Stimulated activated CD4-positive, alpha-beta T cell treated with anti-CD3 and anti-CD28 coated beads, Interleukin-15, amount 100 ng/mL, for 1 hour (primary cell): ENCODE results near the gene CTXN2.
A peak's percentile ranks its signal among the peaks of the same experiment; 100 is the strongest.

ENCODE experiments used
- DNase-seq, 2 donors: peaks; one replicate each; pipeline ENCODE4 v3.0.0-alpha.2; 2020; ENCODE audit warnings: low read depth in 1 of 2, low spot score in 1 of 2

CTXN2 gene

DNA sequence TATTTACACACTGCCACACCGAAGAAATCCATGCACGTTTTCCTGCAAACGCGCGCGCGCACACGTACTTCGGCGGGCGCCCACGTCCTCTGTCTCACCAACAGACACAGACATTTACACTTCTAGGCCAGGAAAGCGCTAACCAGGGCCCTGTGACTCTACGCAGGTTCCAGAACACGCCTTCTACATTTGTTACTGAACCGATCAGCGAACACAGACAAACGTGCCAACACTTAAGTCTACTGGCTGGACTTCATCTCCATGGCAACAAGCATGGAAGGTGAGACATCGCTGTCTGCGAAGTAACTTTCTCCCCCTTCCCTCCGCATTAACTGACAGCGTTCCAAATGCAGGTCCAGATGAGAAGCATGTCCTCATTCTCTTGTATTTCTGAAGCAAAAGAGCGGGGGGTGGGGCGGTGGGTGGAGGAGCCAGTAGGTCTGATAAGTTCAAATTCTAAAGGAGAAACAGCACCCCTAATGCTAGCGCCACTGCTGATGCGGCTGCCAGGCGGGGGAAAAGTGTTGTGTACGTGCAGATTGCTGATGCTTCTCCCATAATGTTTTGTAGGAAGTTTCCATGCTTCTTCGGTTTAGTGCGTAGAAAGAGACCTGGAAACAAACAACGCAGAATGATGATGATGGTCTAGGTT lies at the start of gene CTXN2:
Gene CTXN2, plus strand, starts transcription at position 92 of the 652 bp plus-strand sequence. CDS start 9,636 bp downstream, outside the sequence.
- DNase-seq: no peak

DNA sequence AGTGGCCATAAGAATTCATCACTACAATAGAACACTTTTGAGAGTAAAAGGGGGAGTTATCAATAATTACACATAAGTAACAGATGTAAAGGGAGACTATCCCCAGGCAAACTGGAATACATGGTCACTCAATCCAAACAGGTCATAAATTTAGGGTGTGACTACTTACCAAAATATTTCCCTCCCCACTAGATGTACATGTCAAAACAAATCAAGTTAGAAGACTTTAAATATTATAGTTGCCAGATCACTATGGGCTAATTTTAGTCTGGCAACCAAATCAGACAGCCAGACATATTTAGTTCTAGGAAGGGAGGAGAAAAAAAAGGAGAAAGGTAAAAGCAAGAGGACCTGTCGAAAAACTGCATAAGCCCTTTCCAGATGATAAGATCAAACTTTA lies 47.6 kb upstream of the CTXN2 start:
- no peak for DNase-seq

DNA sequence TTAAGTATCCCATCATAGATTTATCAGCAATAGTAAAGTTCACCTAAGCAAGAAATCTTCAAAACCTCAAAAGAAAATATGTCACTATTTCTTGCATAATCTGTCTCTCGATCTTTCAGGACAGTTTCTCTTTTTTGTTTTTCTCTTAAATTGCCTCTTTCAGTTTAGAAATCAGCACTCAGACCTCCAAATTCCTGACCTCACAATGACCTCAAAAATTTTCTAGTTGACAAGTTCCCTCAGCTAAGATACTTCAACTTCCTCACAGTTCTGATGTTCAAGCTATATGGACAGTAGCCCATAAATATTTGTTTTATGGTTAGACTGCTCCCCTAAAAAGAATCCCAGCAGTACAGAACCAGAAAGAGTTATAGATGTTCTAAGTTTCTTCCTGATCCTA lies 46.6 kb upstream of the CTXN2 start:
- no peak for DNase-seq

DNA sequence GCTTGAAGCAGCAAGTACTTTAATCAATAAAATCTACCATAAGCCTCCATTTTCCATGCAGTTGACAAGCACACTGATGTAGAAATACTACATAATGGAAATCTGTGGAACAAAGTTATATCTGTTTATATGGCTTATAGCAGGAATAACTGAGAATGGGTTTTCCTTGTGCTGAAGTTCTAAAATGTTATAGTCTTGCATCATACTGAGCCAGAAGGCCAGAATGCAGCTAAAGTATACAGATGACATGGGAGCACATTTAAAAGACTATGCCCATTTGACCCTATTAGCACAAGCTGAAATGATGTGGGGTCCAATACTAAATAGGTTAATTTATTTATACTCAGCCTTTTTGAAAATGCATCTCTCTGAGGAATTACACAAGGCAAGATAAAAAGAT lies 45.5 kb upstream of the CTXN2 start:
- DNase-seq: no peak

DNA sequence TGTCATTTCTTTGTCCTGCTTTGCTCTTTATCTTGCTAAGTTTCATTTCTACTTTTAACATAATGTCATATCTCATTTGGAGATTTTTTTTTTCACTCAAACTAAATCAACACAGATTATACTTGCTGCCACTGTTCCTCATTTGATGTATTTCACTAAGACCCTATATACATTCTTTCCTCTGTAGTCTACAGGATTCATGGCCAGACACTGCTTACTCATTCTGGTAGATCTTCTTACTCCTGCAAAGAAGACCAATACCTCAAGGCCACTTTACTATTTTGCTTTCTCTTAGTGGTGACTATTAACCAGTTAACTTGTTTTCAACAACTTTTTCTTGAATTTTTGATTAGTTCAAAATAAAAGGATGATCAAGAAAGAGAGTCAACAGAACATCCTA lies 44.1 kb upstream of the CTXN2 start:
- no peak for DNase-seq

DNA sequence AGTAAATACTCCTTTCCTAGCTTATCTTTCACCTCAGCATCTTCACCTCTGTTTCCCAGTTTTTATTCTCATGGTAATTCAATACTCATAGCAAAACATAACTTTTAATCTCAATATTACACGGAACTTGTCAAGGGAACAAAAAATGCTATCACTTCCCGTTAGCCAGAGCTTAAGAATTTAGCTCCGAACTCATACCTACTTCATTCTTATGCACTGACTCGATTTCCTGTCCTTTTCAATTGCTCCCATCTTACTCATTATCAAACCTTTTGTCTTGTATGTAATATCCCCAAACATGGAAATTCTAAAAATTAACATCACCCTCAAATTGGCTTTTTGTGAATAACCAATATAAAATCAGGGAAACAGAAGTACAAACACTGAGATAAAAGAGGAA lies 41.6 kb upstream of the CTXN2 start:
- no peak for DNase-seq

DNA sequence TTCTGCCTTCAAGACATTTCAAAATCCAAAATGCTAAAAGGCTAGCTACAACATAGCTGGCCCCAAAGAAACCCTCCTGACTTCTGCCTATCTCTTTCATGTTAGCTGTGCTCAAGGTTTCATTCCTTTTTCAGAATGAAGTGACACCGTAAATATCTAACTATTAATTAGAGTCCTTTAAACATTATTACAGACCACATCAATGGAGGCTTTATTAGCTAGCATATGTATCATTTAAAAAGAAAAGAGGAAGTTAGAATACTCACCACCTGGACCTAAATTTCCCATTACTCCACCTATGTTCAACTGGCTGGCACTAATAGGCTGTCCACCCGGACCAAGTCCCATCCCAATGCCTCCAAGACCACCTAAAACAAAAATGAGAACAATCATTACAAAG lies 37.9 kb upstream of the CTXN2 start:
- DNase-seq: no peak

DNA sequence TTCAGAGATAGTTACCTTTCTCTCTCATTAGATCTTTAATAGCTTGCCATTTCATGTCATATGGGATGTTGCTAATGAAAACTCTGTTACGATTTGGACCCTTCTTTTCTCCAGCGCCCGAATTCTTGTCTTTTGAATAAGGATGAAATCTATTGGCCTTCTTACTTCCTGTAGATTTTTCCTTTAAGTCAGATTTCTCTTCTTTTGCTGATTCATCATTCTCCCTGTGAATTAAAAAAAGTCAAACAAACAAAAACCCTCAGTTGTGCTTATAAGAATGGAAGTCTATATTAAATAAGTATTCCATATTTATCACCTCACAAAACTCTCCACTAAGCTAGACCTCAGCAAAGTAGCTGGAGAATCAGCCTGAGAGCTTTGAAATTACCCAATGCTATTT lies 22.8 kb upstream of the CTXN2 start:
- no peak for DNase-seq

DNA sequence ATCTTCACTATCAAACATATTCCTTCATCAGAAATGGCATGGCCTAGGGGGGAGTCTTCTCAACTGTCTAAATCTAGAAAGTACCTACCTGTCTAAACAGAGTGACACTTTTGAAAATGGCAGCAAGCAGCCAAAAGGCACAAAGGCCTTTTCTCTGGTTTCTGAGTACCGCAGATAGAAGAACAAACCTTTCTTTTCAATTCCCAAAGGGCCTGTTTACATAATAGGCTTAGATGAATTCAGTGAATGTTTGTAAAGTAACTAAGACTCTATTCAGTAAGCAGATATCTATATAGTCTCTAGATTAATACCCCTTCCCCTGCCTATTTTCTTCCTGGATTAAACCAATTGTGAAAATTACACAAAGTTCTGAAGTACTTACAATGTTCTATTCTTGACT lies 20.5 kb upstream of the CTXN2 start:
- no peak for DNase-seq

DNA sequence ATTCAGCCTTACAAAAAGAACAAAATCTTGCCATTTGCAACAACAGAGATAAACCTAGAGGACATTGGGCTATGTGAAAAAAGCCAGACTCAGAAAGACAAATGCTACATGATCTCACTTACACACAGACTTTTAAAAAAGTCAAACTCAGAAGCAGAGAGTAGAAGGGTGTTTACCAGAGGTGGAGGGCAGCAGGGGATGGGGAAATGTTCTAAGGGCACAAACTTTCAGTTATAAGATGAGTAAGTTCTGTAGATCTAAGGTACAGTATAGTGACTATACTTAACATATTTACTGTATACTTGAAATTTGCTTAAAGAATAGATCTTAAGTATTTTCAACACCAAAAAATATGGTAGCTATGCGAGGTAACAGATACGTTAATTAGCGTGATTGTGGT lies 16.3 kb upstream of the CTXN2 start:
- no peak for DNase-seq

DNA sequence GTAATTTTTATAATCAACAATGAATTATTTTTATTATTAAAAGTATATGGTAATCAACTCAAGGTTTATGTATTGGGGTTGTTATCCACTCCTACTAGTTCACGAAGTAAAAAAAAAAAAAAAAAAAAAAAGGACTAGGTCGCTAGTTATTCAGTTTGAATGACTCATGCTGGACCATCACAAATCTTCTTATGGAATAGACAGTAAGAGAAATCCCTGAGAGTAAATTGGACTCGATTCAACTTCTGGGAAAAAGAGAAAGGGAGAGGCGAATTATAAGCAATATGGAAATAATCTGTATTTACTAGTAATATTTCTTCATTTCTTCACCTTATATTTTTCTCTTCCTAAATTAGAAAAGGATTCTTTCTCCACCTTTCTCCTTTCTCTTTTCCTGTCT lies 15.4 kb upstream of the CTXN2 start:
- DNase-seq: no peak

DNA sequence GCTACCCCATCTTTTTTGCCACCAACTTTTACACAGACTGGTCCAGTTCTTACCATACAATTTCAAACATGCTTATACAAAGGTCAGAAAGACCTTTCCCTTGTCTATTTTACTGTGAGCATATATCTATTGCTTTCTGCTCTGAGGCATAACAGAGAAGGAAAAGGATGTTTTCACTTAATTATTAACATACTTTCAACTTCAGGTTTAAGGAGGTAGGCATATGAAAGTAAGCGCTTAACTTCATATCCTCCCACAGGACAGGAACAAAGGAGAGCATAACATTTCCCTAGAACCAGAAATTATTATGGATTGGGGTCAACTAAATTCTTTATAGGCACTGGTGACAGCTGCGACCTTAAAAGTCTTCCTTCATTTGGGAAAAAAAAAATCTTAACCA lies 14.5 kb upstream of the CTXN2 start:
- DNase-seq: no peak

DNA sequence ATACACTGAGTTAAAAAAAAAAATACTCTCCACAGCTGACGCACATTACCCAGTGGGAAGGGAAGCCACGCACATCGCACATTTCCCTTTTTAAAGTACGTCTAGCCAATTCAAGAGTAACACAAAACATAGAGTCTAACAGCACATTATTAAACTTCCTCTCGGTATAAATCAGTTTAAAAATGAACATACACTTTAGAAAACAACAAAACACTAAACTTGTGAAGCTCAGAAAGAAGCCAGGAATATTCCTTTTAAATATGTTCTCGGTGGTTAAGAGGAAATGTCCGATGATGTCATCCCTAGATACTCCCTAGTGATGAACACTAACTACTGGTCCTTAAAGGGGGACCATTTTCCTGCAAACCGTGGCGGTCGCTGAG lies 14.1 kb upstream of the CTXN2 start:
- DNase-seq: no peak

DNA sequence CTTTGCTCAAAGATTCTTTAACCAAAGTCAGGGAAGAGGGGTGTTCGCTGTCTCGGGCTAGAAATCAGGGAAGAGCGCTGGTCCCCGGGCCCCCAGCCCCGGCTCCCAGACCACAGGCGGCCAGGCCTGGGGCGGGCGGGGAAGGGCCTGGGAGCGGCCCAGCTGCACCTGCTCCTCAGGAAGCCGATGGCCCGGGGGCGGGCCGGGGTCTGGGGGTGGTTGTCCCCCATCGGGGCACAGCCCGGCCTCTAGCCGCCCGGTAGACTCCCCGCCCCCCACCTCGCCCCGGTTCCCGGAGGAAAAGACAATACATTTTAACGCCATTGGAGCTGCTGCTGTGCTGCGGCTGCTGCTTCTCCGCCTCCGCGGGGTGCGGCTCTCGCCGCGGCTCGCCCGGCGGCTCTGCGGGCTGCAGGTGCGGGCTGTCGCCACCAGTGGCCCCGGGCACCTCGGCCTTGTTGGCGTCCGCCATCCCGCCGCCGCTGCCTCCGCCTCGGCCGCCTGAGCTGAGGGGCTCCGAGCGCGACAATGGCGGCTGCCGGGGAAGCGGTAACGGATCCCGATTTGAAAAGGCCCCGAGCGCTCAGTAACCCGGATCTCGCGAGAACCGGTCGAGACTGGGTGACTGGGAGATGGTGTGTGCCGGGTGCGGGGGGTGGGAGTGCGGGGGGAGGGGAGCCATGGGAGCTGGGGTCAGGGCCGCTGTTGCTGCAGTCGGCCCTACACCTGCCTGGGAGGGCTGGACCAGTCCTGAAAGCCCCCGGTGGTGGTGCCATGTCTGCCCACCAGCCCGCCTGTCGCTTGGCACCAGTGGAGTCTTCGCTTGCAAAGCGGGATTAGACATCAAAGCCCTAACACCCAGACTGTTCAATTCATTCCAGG lies 13.5 kb upstream of the CTXN2 start, which contains the start of gene MYEF2:
Gene MYEF2, minus strand, starts transcription at position 530 of the 882 bp plus-strand sequence. Its CDS starts 58 bp downstream, at position 472.
- peak; percentile 28 to 48 for DNase-seq

DNA sequence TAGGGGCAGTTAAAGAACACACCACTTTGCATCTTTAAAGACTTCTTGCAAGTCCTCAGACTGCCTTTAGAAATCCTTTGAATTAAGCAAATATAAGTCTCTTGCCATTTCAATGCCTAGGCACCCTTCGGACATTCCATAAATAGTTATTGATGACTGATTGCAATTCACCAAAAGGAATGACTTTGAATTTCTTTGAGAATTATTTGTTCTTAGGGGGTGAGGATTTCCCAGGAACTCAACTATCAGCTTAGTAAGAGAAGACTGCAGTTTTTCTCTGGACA lies 12.9 kb upstream of the CTXN2 start:
- DNase-seq: no peak

DNA sequence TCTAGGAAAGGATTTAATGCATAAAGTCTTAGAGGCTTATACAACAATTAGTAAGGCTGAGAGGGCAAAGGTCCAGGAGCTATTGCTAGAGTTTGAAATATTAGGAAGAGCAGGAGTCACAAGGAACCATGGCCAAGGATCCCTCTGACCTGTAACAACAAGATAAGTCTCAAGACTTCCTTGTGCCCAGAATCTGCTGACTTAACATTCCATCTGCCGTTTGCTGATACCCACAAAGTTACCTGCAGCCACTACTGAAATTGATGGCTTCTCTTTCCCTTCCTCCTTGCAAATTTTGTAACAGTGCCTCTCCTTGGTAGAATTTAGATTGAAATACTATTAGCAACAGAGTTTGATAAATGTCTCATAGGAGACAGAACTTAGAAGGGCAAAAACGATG lies 8.7 kb upstream of the CTXN2 start:
- no peak for DNase-seq

DNA sequence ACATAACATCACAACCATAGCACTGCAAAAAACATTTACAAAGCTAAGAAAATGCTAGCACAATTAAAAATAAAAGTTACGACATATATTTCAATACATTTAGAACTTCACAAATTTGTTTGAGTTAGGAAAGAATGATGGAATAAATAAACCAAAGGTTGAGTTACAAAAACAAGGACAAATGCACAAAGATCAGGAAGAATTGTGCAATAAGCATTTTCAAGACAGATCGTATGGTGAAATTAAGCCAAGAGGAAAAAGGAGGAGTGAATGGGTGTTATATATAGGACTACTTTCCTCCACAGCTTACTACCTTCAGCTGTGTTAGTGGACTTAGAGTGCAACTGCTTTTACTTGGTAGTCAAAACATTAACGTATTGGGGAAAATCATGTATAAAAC lies 5.9 kb upstream of the CTXN2 start:
- DNase-seq: no peak

DNA sequence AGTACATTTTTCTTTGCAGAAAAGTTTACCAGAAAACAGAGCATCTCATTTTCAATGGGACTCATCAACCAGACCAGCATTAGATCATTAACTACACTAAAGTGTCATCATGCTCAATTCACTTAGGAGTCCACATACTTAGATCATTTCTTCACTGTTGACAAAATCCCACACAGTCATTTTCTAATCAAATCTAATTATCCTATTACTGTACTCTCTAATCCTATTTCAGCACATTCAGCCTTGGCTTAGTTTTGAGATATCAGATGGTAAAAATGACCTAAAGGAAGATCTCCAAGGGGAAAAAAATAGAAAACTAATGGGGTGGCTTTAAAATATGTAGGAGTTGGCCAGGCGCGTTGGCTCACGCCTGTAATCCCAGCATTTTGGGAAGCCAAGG lies 5.2 kb upstream of the CTXN2 start:
- DNase-seq: no peak

DNA sequence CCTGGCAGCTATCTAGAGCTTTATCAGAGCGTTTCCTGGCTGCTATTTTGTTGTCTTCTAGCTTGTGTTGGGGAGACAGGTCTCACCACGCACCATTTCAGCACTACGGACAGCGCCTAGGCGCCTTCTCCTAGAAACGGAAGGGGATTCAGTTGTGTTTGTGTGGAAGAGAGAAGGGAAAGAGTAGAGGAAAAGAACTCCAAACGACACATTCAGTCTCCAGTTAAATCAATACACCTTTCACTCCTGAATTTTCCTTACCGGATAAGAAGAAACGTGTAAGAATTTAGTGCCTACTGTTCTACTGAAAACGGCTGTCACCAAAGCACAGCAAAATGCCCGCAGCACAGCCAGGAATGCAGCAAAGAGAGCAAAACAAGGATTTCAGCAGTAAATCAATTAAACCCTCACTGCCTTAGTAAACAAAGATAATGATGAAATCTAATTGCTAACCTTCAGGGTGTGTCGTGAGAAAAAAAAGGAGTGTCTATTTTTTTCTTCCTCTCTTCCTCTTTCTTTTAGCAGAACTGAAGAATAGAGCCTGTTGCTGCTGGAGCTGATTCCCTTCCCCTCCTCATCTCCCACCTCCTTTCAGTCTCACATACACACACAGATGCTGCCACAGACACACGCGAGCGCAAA lies 412 bp upstream of the CTXN2 start:
- no peak for DNase-seq

DNA sequence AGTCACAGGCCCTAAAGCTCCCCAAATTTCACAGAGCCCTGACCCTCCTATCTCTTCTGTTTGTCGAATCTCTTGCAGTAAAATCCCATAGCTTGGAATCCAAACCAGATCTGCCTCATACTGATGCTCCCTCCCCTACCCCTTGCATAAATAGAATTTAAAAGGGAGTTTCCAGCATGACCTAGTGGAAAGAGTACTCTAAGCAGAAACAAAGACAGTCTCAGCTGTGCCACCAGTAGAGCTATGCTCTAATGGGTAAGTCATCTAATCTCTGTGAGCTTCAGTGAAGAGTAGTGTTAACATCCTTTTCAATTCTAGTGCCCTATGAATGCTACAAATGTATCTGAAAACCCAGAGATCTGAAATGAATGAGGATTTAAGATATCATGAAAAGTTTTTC lies 10.6 kb downstream of the CTXN2 start:
- DNase-seq: no peak

DNA sequence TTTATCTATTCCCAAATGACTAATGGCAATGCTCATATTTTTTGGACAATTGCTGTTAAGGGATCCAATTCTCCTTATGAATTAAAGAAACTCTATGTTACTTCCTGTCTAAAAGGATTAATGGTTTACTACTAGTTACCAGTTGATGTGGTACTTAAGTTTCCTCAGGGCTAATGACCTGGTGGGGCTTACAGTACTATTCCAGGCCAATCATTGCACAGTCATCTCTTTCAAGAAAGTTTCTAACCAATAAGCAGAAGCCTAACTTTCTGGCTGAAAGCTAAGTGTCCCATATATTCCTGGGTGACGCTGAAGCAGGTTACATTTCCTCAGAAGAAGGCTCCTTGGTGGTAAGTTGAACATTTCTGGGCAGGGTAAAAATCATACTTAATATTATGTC lies 14.5 kb downstream of the CTXN2 start, which contains the start of gene SLC12A1:
Gene SLC12A1, plus strand, starts transcription at position 322 of the 400 bp plus-strand sequence. CDS start 1,418 bp downstream, outside the sequence.
- no peak for DNase-seq

DNA sequence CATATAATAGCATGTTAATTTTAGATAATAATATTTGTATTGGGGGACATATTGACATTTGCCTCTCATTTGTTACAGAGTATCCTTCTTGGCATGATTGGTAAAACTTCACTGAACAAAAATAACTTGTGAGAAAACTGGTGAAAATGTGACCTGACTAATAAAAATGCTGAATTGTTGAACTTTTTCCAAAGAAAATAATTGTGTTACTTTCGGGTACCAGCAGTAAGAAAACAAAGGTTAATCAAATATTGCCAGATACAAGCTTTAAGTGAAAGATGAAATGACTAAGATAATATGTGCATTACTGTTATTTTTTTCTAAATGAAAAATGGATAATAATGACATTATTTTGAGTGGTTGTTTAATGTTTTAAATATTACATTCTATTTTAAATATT lies 29.8 kb downstream of the CTXN2 start:
- no peak for DNase-seq
